ENCODE measurements around the gene CCDC169.

DNA sequence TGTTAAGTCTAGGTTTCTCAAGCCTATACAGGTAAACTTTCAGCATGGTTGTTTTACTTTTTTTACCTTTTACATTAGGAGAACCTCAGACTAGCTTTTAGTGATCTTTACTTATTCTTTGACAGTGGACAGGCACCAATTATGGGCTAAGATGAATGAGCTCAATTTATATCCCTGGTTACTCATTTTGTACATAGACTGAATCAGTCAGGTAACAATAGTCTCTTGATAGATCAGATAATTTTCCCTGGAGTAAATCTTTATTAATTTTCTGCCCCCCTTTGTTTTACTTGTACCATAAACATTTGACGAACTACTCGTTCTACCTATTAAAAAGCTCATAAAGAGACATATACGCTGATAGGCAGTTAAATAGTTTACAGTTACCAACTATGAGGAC lies 25.8 kb upstream of the CCDC169 start:
- TF ChIP-seq, protein P1, sequence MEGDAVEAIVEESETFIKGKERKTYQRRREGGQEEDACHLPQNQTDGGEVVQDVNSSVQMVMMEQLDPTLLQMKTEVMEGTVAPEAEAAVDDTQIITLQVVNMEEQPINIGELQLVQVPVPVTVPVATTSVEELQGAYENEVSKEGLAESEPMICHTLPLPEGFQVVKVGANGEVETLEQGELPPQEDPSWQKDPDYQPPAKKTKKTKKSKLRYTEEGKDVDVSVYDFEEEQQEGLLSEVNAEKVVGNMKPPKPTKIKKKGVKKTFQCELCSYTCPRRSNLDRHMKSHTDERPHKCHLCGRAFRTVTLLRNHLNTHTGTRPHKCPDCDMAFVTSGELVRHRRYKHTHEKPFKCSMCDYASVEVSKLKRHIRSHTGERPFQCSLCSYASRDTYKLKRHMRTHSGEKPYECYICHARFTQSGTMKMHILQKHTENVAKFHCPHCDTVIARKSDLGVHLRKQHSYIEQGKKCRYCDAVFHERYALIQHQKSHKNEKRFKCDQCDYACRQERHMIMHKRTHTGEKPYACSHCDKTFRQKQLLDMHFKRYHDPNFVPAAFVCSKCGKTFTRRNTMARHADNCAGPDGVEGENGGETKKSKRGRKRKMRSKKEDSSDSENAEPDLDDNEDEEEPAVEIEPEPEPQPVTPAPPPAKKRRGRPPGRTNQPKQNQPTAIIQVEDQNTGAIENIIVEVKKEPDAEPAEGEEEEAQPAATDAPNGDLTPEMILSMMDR (conservative IDR thresholded peaks at IDR 0.05; ENCODE audit: low read depth, low read length) = no peak
- TF ChIP-seq RFX5 (IDR thresholded peaks at IDR 0.05; ENCODE audit: low read depth, low read length) (no peak), BHLHE40 (IDR thresholded peaks at IDR 0.05; ENCODE audit: low read depth, low read length) (no peak), POLR2A (IDR thresholded peaks at IDR 0.05; ENCODE audit: low read depth, low read length) (no peak), MAFK (IDR thresholded peaks at IDR 0.05; ENCODE audit: low read depth, low read length) (no peak)

Measured in IMR-90 (cell line).